HG02970 (cell line): ENCODE measurements around the gene ALDH3B2.
A peak's percentile ranks its signal among the peaks of the same experiment; 100 is the strongest.

Experiments used
- ATAC-seq: cut with Tn5 transposase; IDR thresholded peaks from one replicate; pipeline ENCODE4 v1.9.1; 2021; ENCODE audit warnings: mild to moderate bottlenecking, moderate library complexity, moderate number of reproducible peaks; ENCODE audit not compliant: unreplicated experiment, low FRiP score

Gene ALDH3B2

GRCh38 chr11:67617243-67617953 lies 57.0 kb downstream of the ALDH3B2 start:
- no peak for ATAC-seq

GRCh38 chr11:67616431-67617242 lies 57.8 kb downstream of the ALDH3B2 start:
- ATAC-seq = no peak

- no peak for ATAC-seq
Observed at GRCh38 chr11:67615728-67616430, 58.5 kb downstream of the ALDH3B2 start.

GRCh38 chr11:67614730-67615714 lies 59.4 kb downstream of the ALDH3B2 start:
- no peak for ATAC-seq

GRCh38 chr11:67613960-67614715 lies 60.3 kb downstream of the ALDH3B2 start:
- ATAC-seq = peak; percentile 58

GRCh38 chr11:67613313-67613959 lies 61.0 kb downstream of the ALDH3B2 start:
- peak; percentile 7 for ATAC-seq

GRCh38 chr11:67612751-67613150 lies 61.7 kb downstream of the ALDH3B2 start:
- ATAC-seq = no peak
